LNCaP clone FGC (cell line): ENCODE results near the gene SPATA2L.
A peak's percentile ranks its signal among the peaks of the same experiment; 100 is the strongest.

Source experiments
- DNase-seq: peaks from one replicate; pipeline ENCODE4 v3.0.0-alpha.2; 2011; ENCODE audit warnings: low read depth
- H3K4me3 ChIP-seq: 2 replicates; pipeline ENCODE4 v1.5.1; 2011; ENCODE audit warnings: mild to moderate bottlenecking, low read depth, low read length, control low read depth
- CTCF ChIP-seq: IDR thresholded peaks from 2 replicates; pipeline ENCODE4 v1.5.1; 2012; ENCODE audit warnings: mild to moderate bottlenecking; ENCODE audit not compliant: control insufficient read depth, insufficient read depth; ENCODE audit errors: extremely low read depth

Gene SPATA2L

GRCh38 chr16:89720813-89721545 lies 19.5 kb upstream of the SPATA2L start, which contains the start of the genes VPS9D1 and ZNF276:
Gene VPS9D1, minus strand, starts transcription at chr16:89720898. Its CDS starts 37 bp downstream, at chr16:89720861.
Gene ZNF276, plus strand, starts transcription at chr16:89721537. Its CDS starts 104 bp downstream, at chr16:89721641.
- no peak for TF ChIP-seq CTCF
- H3K4me3 ChIP-seq, result peak within 1 kb of the TSS; percentile 66
- no peak for DNase-seq

GRCh38 chr16:89720551-89720812 lies 19.0 kb upstream of the SPATA2L start:
- peak overlapping the region; percentile 66 for H3K4me3 ChIP-seq
- no peak for DNase-seq
- TF ChIP-seq CTCF, result no peak

- no peak overlapping the region for H3K4me3 ChIP-seq
- DNase-seq, result no peak
- no peak for TF ChIP-seq CTCF
These were observed 16.4 kb upstream of the SPATA2L start for GRCh38 chr16:89717688-89718505.

- no peak overlapping the region for H3K4me3 ChIP-seq
- DNase-seq, result no peak
- TF ChIP-seq CTCF, result no peak
These were observed 15.6 kb upstream of the SPATA2L start for GRCh38 chr16:89716916-89717687.

- H3K4me3 ChIP-seq, result no peak overlapping the region
- DNase-seq, result no peak
- TF ChIP-seq CTCF, result no peak
These were observed 15.0 kb upstream of the SPATA2L start for GRCh38 chr16:89716493-89716892.

GRCh38 chr16:89712274-89712781 lies 10.8 kb upstream of the SPATA2L start:
- no peak for DNase-seq
- TF ChIP-seq CTCF, result no peak
- peak overlapping the region; percentile 89 for H3K4me3 ChIP-seq
